NCI-H1105 treated with DMSO at 0.1 percent for 48 hours (cell line): ENCODE data around the gene ASTN1.

ENCODE experiments used
- DNase-seq: peaks from one replicate; lab custom pipeline; 2025; lab: John Stamatoyannopoulos, UW

Gene ASTN1

DNA sequence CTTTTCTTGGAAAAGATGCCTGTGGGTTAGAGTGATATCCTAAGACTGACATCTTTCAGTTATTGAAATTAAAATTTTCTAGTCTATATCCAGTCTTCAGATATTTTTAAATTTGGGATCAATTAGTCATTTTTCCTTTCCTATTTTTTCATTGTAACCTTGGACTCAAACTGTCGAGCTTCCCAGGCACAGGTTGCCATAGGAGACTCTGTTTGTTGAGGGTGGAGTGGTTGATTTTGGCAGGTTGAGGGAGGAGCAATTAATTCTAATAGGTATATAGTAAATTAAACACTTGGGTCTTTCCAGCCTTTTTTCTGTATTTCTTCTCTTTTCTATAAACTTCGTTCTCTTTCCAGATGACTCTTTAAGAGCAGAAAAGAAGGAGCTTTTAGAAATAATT lies 326.8 kb downstream of the ASTN1 start:
- peak; percentile 42 for DNase-seq

DNA sequence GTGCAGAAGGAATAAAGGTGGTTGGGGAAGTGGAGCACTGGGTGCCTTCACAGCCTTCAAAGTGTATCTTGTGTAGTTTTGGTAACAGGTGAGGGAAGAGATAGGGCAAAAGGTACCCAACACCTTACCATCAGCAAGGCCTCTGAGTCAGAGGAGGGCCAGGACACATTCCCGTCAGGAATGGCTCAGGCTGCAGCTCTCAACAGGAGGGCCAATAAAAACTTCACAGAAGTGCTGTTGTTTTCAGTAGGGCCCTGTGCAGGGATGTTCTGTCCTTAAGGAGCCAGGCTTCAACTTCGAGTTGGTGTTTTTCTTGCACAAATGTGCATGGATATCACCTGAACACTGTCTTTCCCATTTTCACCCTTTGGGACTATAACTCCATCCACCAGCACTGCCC lies 333.4 kb downstream of the ASTN1 start:
- no peak for DNase-seq

DNA sequence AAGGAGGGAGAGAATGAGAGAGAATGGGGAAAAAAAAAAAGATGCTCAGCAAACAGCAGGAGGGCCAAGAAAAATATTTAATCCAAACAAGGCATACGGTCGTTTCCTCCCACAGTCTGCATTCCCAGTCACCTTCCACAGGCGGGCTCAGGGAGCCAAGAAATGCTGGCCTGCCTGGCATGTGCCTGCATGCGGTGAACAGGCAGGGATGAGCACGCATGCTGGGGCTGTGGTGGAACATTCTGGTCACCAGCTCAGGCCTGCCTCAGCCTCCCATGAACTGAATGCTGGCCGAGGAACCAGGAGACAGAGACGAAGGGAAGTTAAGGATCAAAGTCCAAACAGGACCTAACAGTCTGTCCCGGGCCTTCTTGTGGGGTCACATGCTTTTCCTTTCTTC lies 335.3 kb downstream of the ASTN1 start:
- DNase-seq = no peak

DNA sequence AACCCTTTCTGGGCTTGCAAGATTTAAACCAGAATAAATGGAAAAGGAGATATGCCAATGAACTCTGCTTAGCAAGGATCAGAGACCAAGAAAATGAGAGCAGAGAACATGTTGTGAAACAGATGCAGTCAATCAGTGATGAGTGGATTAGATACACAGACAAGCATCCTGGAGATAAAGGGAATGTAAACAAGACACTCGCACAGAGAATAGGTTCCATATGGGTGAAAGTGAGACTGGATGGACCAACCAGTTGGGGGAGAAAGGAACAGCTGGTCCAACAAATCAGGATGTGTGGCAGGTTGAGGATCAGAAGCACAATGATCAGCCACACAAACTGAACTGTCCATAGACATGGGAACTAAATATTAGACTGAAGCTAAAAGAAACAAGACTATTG lies 338.2 kb downstream of the ASTN1 start:
- no peak for DNase-seq

DNA sequence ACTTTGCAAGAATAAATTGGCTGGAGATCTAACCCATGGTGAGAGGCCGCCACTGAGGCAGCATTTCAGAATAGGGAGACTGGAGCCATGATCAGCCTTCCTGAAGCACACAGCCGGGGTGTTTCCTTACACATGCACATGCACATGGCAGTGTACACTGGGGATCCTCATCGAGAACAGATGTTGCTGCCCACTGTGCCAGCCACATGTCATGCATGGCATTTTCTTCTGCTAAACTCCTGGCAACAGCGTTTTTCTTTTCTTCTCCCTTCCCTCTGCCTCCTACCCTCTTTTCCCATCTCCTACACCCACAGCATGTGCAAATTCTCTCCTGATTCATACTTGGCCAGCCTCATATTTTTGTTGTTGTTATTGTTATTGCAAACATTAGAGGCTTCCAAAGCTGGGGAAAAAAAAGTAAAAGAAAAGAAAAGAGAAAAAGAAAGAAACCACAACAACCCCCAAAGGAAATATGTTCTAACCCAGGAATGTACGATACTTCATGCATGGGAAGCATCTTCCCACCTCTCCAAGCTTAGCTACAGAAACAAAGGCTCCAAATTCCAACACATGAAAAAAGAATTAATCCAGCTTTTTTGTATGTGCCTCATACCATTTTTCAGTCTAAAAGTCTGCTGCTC lies 344.0 kb downstream of the ASTN1 start:
- no peak for DNase-seq

DNA sequence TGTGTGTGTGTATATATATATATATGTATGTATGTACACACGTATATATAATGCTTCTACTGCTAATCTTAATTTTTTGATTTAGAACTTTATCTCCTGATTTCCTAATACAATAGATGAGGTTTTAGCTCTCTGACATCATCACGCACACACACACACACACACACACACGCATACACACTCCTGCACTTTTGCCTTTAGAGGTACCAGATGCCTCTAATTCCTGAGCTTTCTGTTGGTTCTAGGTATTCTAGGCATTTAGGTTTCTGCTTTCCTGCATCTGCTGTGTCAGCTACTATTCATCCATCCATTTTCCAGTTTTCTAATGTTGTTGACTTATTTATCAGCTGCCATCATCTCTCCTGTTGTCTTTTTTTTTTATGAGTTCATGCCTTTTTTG lies 348.3 kb downstream of the ASTN1 start:
- DNase-seq = no peak

DNA sequence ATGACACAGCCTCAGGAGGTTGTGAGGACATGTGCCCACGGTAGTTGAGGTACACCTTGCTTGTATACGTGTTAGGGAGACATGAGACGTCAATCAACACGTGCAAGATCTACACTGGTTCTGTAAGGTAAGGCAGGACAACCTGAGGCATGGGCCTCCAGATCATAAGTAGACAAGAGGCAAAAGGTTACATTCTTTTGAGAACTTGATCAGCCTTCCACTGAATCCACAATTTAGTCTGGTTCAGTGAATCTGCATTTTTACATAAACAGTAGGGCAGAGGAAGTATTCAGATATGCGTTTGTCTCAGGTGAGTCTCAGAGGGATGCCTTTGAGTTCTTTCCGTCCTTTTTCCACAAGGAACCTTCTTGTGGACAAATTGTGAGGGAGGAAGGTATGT lies 348.9 kb downstream of the ASTN1 start:
- DNase-seq = no peak

DNA sequence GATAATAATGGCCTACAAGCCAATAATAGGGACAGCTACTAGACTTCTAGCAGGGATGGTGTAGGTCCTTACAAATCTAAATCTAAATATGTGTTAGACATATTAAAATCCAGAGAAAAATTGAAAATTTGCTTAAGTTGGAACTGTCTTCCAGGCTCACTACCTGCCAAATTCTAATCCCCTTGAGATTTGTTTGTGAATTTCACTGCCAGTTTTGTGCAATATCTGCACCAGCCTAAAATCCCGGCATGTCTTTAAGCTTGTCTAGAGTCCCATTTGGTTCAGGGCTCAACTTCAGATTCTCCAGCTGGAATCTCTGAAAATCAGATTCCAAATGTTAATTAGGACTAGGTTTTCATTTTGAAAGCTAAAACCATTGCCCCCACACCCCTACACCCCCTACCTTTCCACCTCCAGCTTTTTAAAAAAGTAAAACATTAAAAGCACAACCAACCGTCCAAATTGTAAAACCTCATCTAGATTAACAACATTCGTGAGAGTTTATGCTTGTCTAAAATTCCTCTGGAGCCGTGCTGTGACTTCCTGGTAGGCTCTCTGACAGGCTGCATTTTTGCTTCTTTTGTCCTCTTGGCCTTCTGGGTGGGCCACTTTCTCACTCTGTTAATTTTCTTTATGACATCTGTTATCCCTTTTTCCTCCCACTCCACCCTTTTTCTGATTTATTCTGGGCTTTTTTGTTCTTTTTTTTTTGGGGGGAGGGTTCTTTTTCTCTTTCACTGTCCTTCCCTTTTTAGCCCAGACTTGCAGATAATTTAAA lies 352.8 kb downstream of the ASTN1 start:
- DNase-seq = no peak

DNA sequence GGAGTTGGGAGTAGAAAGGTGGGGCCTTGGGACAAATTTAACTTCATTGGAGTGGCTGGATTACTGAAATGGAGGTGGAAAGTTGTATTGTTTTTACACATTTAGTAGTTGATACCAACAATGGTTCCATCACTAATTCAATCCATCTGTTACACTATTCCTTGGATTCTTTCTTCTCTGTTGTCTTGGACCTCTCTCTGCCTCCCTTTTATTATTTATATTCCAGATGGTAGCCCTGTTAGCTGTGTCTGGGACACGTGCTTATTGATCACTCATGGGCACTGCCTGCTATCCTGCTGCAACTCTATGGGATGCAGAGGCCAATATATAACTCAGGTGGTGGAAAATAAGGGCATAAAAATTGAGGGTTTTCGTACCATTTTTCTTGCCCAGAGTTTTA lies 355.2 kb downstream of the ASTN1 start:
- DNase-seq = no peak
